Panc1 (cell line): ENCODE results near the gene GDPD5. TPM values are rescaled to one million over a fixed set of nuclear protein-coding genes. Genes with fewer than 3 reads are reported as not detected.

ENCODE experiments used
- ATAC-seq: fragments of 200-7000 bp; cut with Tn5 transposase; 2 replicates; pipeline ENCODE4 v1.9.1; 2020; ENCODE audit warnings: mild to moderate bottlenecking, moderate library complexity
- BruUV-seq: library from RNA; stranded (reverse); fragments of 400-500 nt; replicated peaks from 2 replicates; lab custom pipeline; 2021; lab: Mats Ljungman, UMichigan
- CTCF ChIA-PET: fragments of 300-600 bp; sonication (Branson Sonifier 250); formaldehyde crosslinking; loops from one replicate; lab custom pipeline; 2022; ENCODE audit warnings: antibody characterized with exemption; lab: Charles Lee
- POLR2A ChIA-PET: fragments of 300-600 bp; sonication (Branson Sonifier 250); formaldehyde crosslinking; loops from one replicate; lab custom pipeline; 2022; ENCODE audit warnings: antibody characterized with exemption; lab: Charles Lee
- DNase-seq: peaks from one replicate; pipeline ENCODE4 v3.0.0-alpha.2; 2010; ENCODE audit warnings: low read depth, low spot score
- H3K27ac ChIP-seq: 2 replicates; pipeline ENCODE4 v1.5.1; 2011; ENCODE audit warnings: mild to moderate bottlenecking, low read length, inconsistent platforms
- H3K27me3 ChIP-seq: fragments of 200-500 bp; sonication (Bioruptor generic); 2 replicates; pipeline ENCODE4 v1.6.0; 2014; ENCODE audit warnings: low read length, inconsistent platforms; ENCODE audit not compliant: control insufficient read depth, insufficient read depth
- H3K36me3 ChIP-seq: fragments of 200-500 bp; sonication (Bioruptor generic); 2 replicates; pipeline ENCODE4 v1.5.1; 2014; ENCODE audit warnings: inconsistent platforms, mild to moderate bottlenecking, low read length, moderate library complexity; ENCODE audit not compliant: control insufficient read depth, insufficient read depth
- H3K4me1 ChIP-seq: 2 replicates; pipeline ENCODE4 v1.5.1; 2011; ENCODE audit warnings: inconsistent platforms, mild to moderate bottlenecking, low read length, moderate library complexity; ENCODE audit not compliant: control insufficient read depth, insufficient read depth
- H3K4me3 ChIP-seq, 2 experiments: 2 replicates each; pipeline ENCODE4 v1.5.1; 2011 to 2012; ENCODE audit warnings: low read depth in 2 of 2, low read length in 2 of 2, mild to moderate bottlenecking in 2 of 2, inconsistent platforms in 1 of 2, moderate library complexity in 1 of 2
- H3K9me3 ChIP-seq: fragments of 200-500 bp; sonication (Bioruptor generic); 2 replicates; pipeline ENCODE4 v1.5.1; 2014; ENCODE audit warnings: low read depth, mild to moderate bottlenecking, inconsistent platforms, low read length, moderate library complexity; ENCODE audit not compliant: control insufficient read depth, insufficient read depth
- POLR2AphosphoS5 ChIP-seq: IDR thresholded peaks from 2 replicates; pipeline ENCODE4 v1.6.1; 2012; ENCODE audit warnings: mild to moderate bottlenecking, low read depth, low read length, moderate library complexity
- SIN3A ChIP-seq: IDR thresholded peaks from 2 replicates; pipeline ENCODE4 v1.6.1; 2012; ENCODE audit warnings: low read depth, mild to moderate bottlenecking, low read length, moderate library complexity, borderline replicate concordance; ENCODE audit not compliant: insufficient read depth
- TCF7L2 ChIP-seq: IDR thresholded peaks from 2 replicates; pipeline ENCODE4 v1.6.1; 2011; ENCODE audit warnings: mild to moderate bottlenecking, low read depth, low read length, inconsistent platforms
- in situ Hi-C: cut with HindIII; loops from 2 replicates; pipeline ENCODE4 v1.10.0; 2016; ENCODE audit warnings: low sequenced_read_pairs, low pct_unique_long_range_greater_than_20kb
- intact Hi-C: fragments of 100-400 bp; cut with micrococcal nuclease; formaldehyde crosslinking; loops from one replicate; pipeline ENCODE4 v1.10.0; 2022; ENCODE audit not compliant: unreplicated experiment
- total RNA-seq: library from RNA; stranded (reverse); gene quantifications from one replicate; pipeline ENCODE4 v1.2.1, GENCODE V29; 2021; ENCODE audit not compliant: unreplicated experiment
- TF ChIP-seq, protein P1 (sequence below): fragments of 450-650 bp; IDR thresholded peaks from 2 replicates; pipeline ENCODE4 v1.5.1; 2017; ENCODE audit warnings: mild to moderate bottlenecking
- TF ChIP-seq, protein P2 (sequence below), 2 experiments: IDR thresholded peaks; 2 replicates each; pipeline ENCODE4 v1.6.1; 2011 to 2012; ENCODE audit warnings: low read depth in 2 of 2, control low read depth in 1 of 2, low read length in 1 of 2, mild to moderate bottlenecking in 1 of 2, moderate library complexity in 1 of 2; ENCODE audit not compliant: insufficient read depth in 1 of 2

The GDPD5 gene
- total RNA-seq, 1 experiment from 2014 or later, result 6.0 TPM

GRCh38 chr11:75441804-75442132 is 84.0 kb downstream of the GDPD5 start:
- no peaks in the 10 kb centered on the region for H3K36me3 ChIP-seq
- BruUV-seq, result no TSS peak
- H3K27me3 ChIP-seq, result no peaks in the 10 kb centered on the region; the same call in 1 of the 2 replicates
- H3K9me3 ChIP-seq, result no peaks in the 10 kb centered on the region
- intact Hi-C loops (no loop called here), in situ Hi-C loops (no loop called here)
- no peak overlapping the region for H3K27ac ChIP-seq
- CTCF ChIA-PET, result no interaction called here
- H3K4me1 ChIP-seq, result no peaks in the 10 kb centered on the region
- POLR2A ChIA-PET, result no interaction called here
- no peak for TF ChIP-seq POLR2AphosphoS5
- TF ChIP-seq, protein P1, sequence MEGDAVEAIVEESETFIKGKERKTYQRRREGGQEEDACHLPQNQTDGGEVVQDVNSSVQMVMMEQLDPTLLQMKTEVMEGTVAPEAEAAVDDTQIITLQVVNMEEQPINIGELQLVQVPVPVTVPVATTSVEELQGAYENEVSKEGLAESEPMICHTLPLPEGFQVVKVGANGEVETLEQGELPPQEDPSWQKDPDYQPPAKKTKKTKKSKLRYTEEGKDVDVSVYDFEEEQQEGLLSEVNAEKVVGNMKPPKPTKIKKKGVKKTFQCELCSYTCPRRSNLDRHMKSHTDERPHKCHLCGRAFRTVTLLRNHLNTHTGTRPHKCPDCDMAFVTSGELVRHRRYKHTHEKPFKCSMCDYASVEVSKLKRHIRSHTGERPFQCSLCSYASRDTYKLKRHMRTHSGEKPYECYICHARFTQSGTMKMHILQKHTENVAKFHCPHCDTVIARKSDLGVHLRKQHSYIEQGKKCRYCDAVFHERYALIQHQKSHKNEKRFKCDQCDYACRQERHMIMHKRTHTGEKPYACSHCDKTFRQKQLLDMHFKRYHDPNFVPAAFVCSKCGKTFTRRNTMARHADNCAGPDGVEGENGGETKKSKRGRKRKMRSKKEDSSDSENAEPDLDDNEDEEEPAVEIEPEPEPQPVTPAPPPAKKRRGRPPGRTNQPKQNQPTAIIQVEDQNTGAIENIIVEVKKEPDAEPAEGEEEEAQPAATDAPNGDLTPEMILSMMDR, result no peak
- TF ChIP-seq TCF7L2, result no peak
- TF ChIP-seq, protein P2, sequence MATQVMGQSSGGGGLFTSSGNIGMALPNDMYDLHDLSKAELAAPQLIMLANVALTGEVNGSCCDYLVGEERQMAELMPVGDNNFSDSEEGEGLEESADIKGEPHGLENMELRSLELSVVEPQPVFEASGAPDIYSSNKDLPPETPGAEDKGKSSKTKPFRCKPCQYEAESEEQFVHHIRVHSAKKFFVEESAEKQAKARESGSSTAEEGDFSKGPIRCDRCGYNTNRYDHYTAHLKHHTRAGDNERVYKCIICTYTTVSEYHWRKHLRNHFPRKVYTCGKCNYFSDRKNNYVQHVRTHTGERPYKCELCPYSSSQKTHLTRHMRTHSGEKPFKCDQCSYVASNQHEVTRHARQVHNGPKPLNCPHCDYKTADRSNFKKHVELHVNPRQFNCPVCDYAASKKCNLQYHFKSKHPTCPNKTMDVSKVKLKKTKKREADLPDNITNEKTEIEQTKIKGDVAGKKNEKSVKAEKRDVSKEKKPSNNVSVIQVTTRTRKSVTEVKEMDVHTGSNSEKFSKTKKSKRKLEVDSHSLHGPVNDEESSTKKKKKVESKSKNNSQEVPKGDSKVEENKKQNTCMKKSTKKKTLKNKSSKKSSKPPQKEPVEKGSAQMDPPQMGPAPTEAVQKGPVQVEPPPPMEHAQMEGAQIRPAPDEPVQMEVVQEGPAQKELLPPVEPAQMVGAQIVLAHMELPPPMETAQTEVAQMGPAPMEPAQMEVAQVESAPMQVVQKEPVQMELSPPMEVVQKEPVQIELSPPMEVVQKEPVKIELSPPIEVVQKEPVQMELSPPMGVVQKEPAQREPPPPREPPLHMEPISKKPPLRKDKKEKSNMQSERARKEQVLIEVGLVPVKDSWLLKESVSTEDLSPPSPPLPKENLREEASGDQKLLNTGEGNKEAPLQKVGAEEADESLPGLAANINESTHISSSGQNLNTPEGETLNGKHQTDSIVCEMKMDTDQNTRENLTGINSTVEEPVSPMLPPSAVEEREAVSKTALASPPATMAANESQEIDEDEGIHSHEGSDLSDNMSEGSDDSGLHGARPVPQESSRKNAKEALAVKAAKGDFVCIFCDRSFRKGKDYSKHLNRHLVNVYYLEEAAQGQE (IDR thresholded peaks at IDR 0.05; ENCODE audit: insufficient read depth in 1 of 2, low read depth in 2 of 2, low read length in 1 of 2), result no peak
- no peak for TF ChIP-seq SIN3A
- no peak overlapping the region for H3K4me3 ChIP-seq
- ATAC-seq (no peak), DNase-seq (no peak)

DNA sequence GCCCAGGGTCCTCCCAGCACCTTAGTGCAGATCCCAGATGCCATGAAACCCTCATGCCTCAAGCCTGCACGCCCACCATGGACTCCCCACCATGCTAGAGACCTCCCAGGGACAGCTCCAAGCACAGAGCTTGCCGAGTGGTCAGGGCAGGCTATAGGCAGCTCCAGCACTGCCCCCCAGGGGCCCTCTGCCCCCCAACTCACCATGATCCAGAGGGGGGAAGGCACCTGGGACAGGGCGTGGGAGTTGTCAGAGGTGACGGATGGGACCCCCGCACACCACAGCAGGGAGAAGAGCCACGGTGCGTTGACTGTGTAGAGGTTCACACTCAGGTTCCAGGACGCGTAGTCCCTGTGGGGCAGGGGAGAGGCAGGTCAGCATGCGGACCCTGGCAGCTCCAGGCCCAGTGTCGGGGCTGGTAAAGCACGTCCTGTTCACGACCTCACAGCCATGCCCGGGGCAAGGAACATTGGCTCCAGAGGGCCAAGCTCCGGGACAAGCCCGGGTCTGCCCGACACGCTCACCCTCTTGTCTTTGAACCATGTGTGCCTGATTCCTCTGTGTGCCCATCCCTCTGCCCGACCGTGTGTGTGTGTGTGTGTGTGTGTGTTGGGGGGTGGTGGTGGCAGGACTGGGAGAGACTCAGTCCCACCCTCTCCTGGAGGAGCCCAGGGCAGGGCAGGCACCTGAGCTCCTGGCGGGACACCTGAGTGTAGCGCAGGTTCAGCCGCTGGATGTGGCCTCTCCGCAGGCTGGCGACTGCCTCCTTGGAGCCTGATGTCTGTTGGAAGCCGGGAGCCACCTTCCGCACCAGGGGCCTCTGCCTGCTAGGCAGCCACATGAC is 84.6 kb downstream of the GDPD5 start:
- POLR2A ChIA-PET, result no interaction called here
- in situ Hi-C loops (no loop called here), intact Hi-C loops (no loop called here)

More for the DNA sequence above, 84.6 kb downstream of the GDPD5 start:
- ATAC-seq, result no peak
- CTCF ChIA-PET, result no interaction called here
- Histone ChIP-seq H3K9me3 (no peaks in the 10 kb centered on the region), H3K36me3 (no peaks in the 10 kb centered on the region), H3K27me3 (no peaks in the 10 kb centered on the region; the same call in 1 of the 2 replicates), H3K4me1 (no peaks in the 10 kb centered on the region), H3K27ac (no peak overlapping the region), H3K4me3 (no peak overlapping the region)
- DNase-seq, result no peak
- TF ChIP-seq SIN3A (no peak), POLR2AphosphoS5 (no peak), TCF7L2 (no peak)
- TF ChIP-seq, protein P2 (IDR thresholded peaks at IDR 0.05; ENCODE audit: insufficient read depth in 1 of 2, low read depth in 2 of 2, low read length in 1 of 2), result no peak
- TF ChIP-seq, protein P1, result no peak
- BruUV-seq, result no TSS peak
